ENCODE data around the gene TNFRSF21. TPM values are rescaled to one million over a fixed set of nuclear protein-coding genes. Genes with fewer than 3 reads are reported as not detected.
A peak's percentile ranks its signal among the peaks of the same experiment; 100 is the strongest.
"Not testable (repeated sequence)": the region's sequence is repeated elsewhere in the genome, so short reads cannot be mapped to it uniquely, and the experiment has no call there.

TNFRSF21 gene
- total and polyA plus RNA-seq, 5 experiments from 2014 or later, result 0.36 to 0.38 TPM; not detected in 3

DNA sequence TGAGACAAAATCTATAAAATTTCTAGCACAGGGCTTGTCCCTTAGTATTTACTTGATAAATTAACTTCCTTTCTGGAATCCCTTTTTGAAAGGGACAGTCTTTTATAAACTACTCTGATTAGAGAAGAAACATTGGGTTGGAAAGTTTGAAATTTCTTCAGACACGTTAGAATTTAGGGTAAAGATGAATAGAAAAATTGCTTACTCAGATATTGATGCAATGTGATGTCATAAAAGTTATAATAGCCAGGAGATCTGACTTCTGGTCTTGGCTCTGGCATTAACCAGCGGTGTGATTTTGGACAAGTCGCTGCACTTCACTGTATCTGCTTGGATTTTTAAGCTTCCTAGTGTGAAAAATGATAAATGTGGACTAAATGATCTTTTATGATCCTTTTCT lies 9.7 kb upstream of the TNFRSF21 start:
- H3K36me3 Mint-ChIP-seq, result peaks cover 0 to 4% (median 2%) of the 10 kb centered on the region in 3 donors
- no peaks in the 10 kb centered on the region for H3K9me3 Mint-ChIP-seq
- peaks cover 0 to 5% (median 3%) of the 10 kb centered on the region in 4 donors for H3K4me1 Mint-ChIP-seq
- ATAC-seq (no peak), DNase-seq (no peak)
- H3K4me3 Mint-ChIP-seq, result no peak overlapping the region
- H3K27ac Mint-ChIP-seq, result no peak overlapping the region
- POLR2A ChIA-PET, result no interaction called here
- H3K27me3 Mint-ChIP-seq, result peaks cover 23 to 58% (median 36%) of the 10 kb centered on the region in 5 donors

- POLR2A ChIA-PET, result no interaction called here
- peaks cover 0 to 5% (median 3%) of the 10 kb centered on the region in 4 donors for H3K4me1 Mint-ChIP-seq
- no peak for ATAC-seq
- H3K36me3 Mint-ChIP-seq, result peaks cover 0 to 4% (median 2%) of the 10 kb centered on the region in 3 donors
- no peak for DNase-seq
- no peaks in the 10 kb centered on the region for H3K9me3 Mint-ChIP-seq
- no peak overlapping the region for H3K27ac Mint-ChIP-seq
- peaks cover 20 to 59% (median 36%) of the 10 kb centered on the region in 5 donors for H3K27me3 Mint-ChIP-seq
- no peak overlapping the region for H3K4me3 Mint-ChIP-seq
These were observed 8.7 kb upstream of the TNFRSF21 start for GRCh38 chr6:47318236-47318989.

GRCh38 chr6:47315181-47315580 lies 5.5 kb upstream of the TNFRSF21 start:
- DNase-seq, H3K4me3 Mint-ChIP-seq, H3K36me3 Mint-ChIP-seq, ATAC-seq, POLR2A ChIA-PET, H3K4me1 Mint-ChIP-seq, H3K9me3 Mint-ChIP-seq: not testable (repeated sequence)
- Mint-ChIP-seq H3K27me3 (peaks cover 17 to 60% (median 30%) of the 10 kb centered on the region in 5 donors), H3K27ac (peak overlapping the region in 1 of 10 donors; percentile 5)

GRCh38 chr6:47310131-47310480 lies 401 bp upstream of the TNFRSF21 start:
- peak overlapping the region; percentile 74 to 87 (median 80) for H3K4me3 Mint-ChIP-seq
- no peak overlapping the region for H3K27ac Mint-ChIP-seq
- H3K4me1 Mint-ChIP-seq, result peaks cover 6 to 16% (median 12%) of the 10 kb centered on the region in 4 donors
- H3K27me3 Mint-ChIP-seq, result peaks cover 24 to 71% (median 44%) of the 10 kb centered on the region in 5 donors
- no peak for DNase-seq
- H3K9me3 Mint-ChIP-seq, result peaks cover 0 to 2% (median 0%) of the 10 kb centered on the region in 9 donors
- no peaks in the 10 kb centered on the region for H3K36me3 Mint-ChIP-seq
- peak in 1 of 2 donors; percentile 6 for ATAC-seq
- POLR2A ChIA-PET, result no interaction called here

DNA sequence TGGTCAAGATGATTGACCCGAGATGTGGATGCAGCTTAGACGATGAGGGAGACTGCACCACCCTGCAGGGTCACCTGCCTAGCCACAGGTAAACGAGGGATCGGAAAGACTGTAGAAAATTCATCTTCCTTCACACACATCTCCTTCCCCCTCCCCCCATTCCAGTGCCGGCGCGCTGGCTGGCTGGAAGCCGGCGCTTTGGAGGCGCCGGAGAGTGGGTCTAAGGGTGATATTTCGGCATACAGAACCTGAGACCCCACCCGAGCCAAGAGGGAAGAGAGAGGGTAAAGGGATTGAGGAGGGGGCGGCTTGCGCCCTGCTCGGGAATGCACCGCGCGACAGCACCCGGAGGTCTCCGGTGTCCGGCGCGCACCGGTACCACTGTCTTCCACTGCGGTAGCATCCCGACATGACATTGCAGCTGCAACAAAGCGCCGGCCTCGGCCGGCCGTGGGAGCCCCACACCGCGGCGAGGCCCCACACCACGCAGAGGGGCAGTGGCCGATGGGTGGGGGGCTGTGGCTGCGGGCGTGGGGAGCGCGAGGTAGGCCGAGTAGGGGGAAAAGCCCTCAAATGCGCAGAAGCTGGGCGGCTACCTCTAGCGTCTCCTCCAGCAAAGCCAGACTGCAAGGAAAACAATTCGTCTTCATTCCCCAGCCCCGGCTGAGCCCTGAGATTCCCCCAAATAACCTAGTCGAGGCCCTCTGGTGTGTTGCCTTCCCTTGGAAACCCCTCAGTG lies 984 bp downstream of the TNFRSF21 start:
- Mint-ChIP-seq H3K36me3 (no peaks in the 10 kb centered on the region), H3K9me3 (peaks cover 0 to 2% (median 0%) of the 10 kb centered on the region in 9 donors), H3K4me3 (peak overlapping the region; percentile 56 to 83 (median 74)), H3K27me3 (peaks cover 28 to 63% (median 43%) of the 10 kb centered on the region in 5 donors), H3K4me1 (peaks cover 6 to 16% (median 12%) of the 10 kb centered on the region in 4 donors), H3K27ac (peak overlapping the region in 1 of 10 donors; percentile 13)
- DNase-seq, result peak in 2 of 10 donors; percentile 7 to 28
- POLR2A ChIA-PET, result no interaction called here
- peak; percentile 5 to 6 for ATAC-seq

DNA sequence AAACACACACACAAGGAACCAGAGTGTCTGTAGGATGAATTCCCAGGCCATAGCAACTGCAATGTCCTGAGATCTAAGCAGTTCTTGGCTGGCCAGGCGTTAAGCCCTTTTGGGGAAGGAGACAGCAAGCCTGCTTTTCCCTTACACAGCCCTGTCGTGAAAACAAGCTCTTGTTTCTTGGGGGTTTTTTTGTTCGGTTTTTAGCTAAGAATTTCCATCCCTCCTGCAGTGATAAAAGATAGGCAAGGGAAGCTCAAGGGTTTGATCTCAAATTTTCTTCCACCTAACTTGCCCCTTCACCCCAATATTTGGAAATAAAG lies 1.5 kb downstream of the TNFRSF21 start:
- ATAC-seq (no peak), DNase-seq (no peak)
- Mint-ChIP-seq H3K9me3 (peaks cover 0 to 2% (median 0%) of the 10 kb centered on the region in 9 donors), H3K4me3 (peak overlapping the region; percentile 38 to 83 (median 74)), H3K36me3 (no peaks in the 10 kb centered on the region), H3K4me1 (peaks cover 6 to 16% (median 12%) of the 10 kb centered on the region in 4 donors), H3K27me3 (peaks cover 28 to 63% (median 43%) of the 10 kb centered on the region in 5 donors), H3K27ac (no peak overlapping the region)
- POLR2A ChIA-PET, result interaction anchor here (1.1 kb wide), 1 partner anchor 63 kb away, joined by 4 read pairs; no protein-coding TSS in a partner anchor

GRCh38 chr6:47307362-47308197 lies 2.1 kb downstream of the TNFRSF21 start:
- POLR2A ChIA-PET, result interaction anchor here (1.1 kb wide), 1 partner anchor 62 kb away, joined by 4 read pairs; no protein-coding TSS in a partner anchor
- ATAC-seq (no peak), DNase-seq (no peak)
- Mint-ChIP-seq H3K4me1 (peaks cover 6 to 20% (median 12%) of the 10 kb centered on the region in 4 donors), H3K27me3 (peaks cover 29 to 68% (median 41%) of the 10 kb centered on the region in 5 donors), H3K27ac (no peak overlapping the region), H3K4me3 (peak overlapping the region in 8 of 10 donors; percentile 19 to 83 (median 67)), H3K9me3 (peaks cover 0 to 2% (median 0%) of the 10 kb centered on the region in 9 donors), H3K36me3 (no peaks in the 10 kb centered on the region)

GRCh38 chr6:47306887-47307286 lies 2.8 kb downstream of the TNFRSF21 start:
- POLR2A ChIA-PET, result no interaction called here
- Mint-ChIP-seq H3K27ac (no peak overlapping the region), H3K9me3 (no peaks in the 10 kb centered on the region), H3K36me3 (no peaks in the 10 kb centered on the region), H3K27me3 (peaks cover 27 to 71% (median 38%) of the 10 kb centered on the region in 5 donors), H3K4me3 (peak overlapping the region in 1 of 10 donors; percentile 46), H3K4me1 (peaks cover 6 to 26% (median 12%) of the 10 kb centered on the region in 4 donors)
- no peak for DNase-seq
- ATAC-seq, result no peak

DNA sequence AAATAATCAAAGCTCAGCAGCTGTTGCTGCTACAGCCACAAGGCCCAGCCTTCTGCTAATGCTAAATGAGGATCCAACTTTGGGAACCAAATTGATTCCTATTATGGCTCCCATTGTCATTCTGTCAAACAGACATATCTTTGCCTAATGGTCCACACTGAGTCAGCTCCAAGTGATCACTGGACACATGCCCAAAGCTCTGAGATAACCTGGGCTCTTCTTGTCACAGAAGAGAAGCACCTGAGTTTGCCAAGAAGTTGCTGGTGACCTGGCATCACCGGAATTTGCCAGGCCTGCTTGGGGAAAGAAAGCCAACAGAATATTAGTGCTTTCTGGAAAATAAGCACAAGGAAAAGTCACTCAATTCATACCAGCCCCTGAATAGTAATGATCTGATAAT lies 5.8 kb downstream of the TNFRSF21 start:
- H3K36me3 Mint-ChIP-seq, result no peaks in the 10 kb centered on the region
- H3K27me3 Mint-ChIP-seq, result peaks cover 21 to 65% (median 33%) of the 10 kb centered on the region in 5 donors
- no peak overlapping the region for H3K27ac Mint-ChIP-seq
- no peak overlapping the region for H3K4me3 Mint-ChIP-seq
- ATAC-seq, result no peak
- no peak for DNase-seq
- H3K4me1 Mint-ChIP-seq, result peaks cover 3 to 20% (median 7%) of the 10 kb centered on the region in 4 donors
- POLR2A ChIA-PET, result no interaction called here
- no peaks in the 10 kb centered on the region for H3K9me3 Mint-ChIP-seq

- H3K27me3 Mint-ChIP-seq, result peaks cover 20 to 60% (median 31%) of the 10 kb centered on the region in 5 donors
- POLR2A ChIA-PET, result no interaction called here
These were observed 6.4 kb downstream of the TNFRSF21 start for GRCh38 chr6:47303342-47303741.

GRCh38 chr6:47302043-47302442 lies 7.7 kb downstream of the TNFRSF21 start:
- no peak overlapping the region for H3K4me3 Mint-ChIP-seq
- H3K27ac Mint-ChIP-seq, result no peak overlapping the region
- DNase-seq (no peak), ATAC-seq (no peak)
- POLR2A ChIA-PET, result no interaction called here
- H3K27me3 Mint-ChIP-seq, result peaks cover 12 to 47% (median 19%) of the 10 kb centered on the region in 5 donors
- no peaks in the 10 kb centered on the region for H3K9me3 Mint-ChIP-seq
- H3K36me3 Mint-ChIP-seq, result no peaks in the 10 kb centered on the region
- peaks cover 0 to 10% (median 0%) of the 10 kb centered on the region in 4 donors for H3K4me1 Mint-ChIP-seq

More at GRCh38 chr6:47303342-47303741, 6.4 kb downstream of the TNFRSF21 start:
- DNase-seq (no peak), ATAC-seq (no peak)
- Mint-ChIP-seq H3K27ac (no peak overlapping the region), H3K4me1 (peaks cover 2 to 18% (median 4%) of the 10 kb centered on the region in 4 donors), H3K9me3 (no peaks in the 10 kb centered on the region), H3K4me3 (no peak overlapping the region), H3K36me3 (no peaks in the 10 kb centered on the region)

DNA sequence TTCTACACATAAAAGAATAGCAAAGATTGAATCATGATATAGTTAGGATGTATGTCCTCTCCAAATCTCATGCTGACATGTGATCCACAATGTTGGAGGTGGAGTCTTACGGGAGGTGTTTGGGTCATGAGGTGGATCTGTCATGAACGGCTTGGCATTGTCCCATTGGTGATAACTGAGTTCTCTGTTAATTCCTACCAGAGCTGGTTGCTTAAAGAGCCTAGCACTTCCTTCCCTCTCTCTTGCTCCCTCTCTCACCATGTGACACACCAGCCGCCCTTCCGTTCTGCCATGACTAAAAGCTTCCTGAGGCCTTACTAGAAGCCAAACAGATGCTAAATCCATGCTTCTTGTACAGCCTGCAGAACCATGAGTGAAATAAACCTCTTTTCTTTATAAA lies 8.3 kb downstream of the TNFRSF21 start:
- peaks cover 0 to 10% (median 0%) of the 10 kb centered on the region in 4 donors for H3K4me1 Mint-ChIP-seq
- no peak overlapping the region for H3K27ac Mint-ChIP-seq
- H3K4me3 Mint-ChIP-seq, result no peak overlapping the region
- H3K9me3 Mint-ChIP-seq, result no peaks in the 10 kb centered on the region
- no peaks in the 10 kb centered on the region for H3K36me3 Mint-ChIP-seq
- ATAC-seq, result no peak
- peaks cover 6 to 42% (median 15%) of the 10 kb centered on the region in 5 donors for H3K27me3 Mint-ChIP-seq
- DNase-seq, result no peak
- POLR2A ChIA-PET, result no interaction called here

All from naive thymus-derived CD8-positive, alpha-beta T cell (primary cell).